Activated T-cell treated with anti-CD3 and anti-CD28 coated beads for 48 hours (primary cell): ENCODE results near the gene STARD13.

ENCODE experiments used
- DNase-seq: peaks from one replicate; pipeline ENCODE4 v3.0.0-alpha.2; 2020; ENCODE audit warnings: low read depth

The STARD13 gene

DNA sequence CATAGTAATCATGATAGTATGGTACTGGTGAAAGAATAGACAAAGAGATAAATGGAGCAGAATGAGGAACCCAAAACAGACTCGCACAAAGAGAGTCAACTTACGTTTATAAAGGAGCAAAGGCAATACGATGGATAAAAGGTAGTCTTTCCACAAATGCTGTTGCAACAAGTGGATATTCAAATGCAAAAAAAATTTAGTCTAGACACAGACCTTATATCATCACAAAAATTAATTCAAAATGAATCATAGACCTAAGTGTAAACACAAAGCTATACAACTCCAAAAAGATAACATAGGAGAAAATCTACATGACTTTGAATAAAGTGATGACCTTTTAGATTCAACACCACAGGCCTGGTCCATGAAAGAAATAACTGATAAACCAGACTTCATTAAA is 137.7 kb downstream of the STARD13 start:
- DNase-seq: no peak

DNA sequence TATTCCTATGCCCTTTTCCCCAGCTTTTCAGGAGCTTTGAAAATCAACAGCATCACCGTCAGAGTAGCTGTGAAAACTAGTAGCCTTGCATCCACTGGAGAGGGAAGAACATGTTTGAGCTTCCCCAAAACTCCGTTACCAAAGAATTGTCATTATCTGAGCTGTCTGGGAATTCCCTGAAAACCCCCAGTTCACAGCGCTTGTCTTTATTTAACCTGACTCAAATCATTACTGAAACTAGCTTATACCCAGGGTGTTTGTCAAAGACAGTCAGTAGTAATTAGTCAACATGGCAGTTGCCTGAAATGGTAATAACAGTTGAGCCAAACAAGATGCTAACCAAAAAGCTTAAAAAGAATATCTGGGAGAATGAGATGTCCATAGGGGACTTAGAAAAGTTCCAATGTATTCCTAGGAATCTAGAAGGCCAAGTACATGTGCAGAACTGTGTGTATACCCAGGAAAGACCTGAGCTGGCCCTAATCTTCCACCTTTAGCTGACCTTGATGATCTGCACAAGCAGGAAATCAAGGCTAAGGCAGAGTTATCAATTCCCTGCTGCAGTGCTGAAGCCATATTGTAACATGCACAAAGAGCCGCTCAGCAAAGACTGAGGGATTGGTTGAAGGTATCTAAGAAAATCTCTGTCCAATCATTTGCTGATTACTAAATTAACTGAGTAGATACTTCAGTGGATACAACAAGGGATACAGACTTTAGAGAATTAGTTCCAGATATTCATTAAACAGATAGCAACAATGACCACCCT is 138.5 kb downstream of the STARD13 start:
- no peak for DNase-seq

DNA sequence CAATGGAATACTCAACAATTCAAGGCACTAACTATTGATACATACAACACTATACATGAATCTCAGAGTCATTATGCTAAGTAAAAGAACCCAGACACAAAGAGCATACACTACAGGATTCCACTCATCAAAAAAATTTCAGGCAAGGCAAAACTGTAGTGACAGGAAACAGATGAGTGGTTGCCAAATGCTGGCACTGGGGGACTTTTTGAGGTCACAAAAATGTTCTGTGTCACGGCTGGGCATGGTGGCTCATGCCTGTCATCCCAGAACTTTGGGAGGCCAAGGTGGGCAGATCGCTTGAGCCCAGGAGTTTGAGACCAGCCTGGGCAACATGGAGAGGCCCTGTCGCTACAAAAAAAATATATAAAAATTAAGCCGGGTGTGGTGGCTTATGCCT is 139.9 kb downstream of the STARD13 start:
- DNase-seq: no peak

DNA sequence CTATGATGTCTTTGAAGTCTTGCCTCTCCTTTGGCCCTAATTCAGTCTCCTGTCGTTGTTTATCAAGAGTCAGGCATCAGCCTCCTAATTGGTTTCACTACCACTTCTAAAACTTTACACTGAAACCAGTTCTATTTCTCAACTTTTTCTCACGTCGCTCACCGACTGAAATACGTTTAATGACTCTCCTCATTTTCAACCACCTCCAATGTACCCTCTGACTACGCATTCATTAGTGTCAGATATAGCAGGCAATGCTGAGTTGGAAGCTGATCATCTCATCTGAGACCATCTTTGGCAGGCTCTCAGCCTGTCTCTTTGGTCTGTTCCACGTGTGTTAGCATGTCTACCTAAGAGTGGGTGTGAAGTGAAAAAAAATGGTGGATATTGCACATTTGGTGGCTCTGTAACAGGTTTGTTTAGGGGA is 141.2 kb downstream of the STARD13 start:
- DNase-seq: no peak

DNA sequence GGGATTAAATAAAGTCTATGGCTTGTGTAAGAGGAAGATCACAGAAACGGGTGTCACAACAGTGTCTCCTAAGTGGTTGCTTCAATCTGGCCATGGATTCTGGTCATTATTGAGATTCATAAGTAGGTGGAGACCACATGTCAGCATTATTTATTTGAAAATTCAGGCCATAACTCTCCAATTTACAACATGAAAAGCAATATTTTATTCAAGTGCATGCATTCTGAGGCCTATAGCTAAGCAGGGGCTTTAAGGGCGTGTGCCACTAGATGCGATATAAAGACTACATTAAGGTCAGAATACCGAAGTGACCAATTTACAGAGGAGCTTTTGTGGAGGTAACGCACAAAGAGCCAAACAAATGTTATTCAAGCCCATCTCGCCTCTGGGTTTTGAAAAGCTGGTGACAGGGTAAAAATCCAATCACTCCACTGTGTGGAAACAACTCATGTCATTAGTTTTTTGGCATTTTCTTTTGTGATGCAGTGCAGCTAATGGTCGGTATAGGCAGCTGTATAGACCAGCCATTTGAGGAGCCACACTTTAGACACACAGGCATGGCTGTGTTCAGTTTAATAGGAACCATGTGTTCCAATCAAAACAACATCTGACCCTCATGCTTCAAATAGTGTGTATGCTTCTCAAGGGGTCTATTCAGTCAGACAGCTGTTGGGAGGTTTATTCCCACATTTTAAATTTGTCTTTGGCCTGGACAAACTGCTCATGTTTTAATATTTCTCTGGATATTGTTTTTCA is 145.6 kb downstream of the STARD13 start:
- DNase-seq: no peak

DNA sequence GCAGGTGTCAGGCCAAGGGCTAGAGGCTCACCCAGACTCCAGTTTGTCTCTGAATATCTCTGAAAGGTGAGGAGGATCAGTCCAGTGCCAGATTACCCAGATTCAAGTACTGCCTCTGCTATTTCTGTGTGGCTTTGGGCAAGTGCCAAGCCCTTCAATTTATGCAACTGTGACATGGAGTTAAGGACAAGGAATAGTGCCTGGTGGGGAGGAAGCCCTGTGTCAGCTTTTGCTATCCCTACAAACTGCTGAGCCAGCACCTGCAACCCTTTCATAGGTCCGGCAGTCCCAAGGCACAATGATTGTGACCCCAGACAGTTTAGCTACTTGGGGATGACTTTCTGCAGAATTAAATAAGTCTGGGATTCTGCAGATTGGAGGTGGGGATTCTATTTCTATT is 146.4 kb downstream of the STARD13 start:
- DNase-seq: no peak

DNA sequence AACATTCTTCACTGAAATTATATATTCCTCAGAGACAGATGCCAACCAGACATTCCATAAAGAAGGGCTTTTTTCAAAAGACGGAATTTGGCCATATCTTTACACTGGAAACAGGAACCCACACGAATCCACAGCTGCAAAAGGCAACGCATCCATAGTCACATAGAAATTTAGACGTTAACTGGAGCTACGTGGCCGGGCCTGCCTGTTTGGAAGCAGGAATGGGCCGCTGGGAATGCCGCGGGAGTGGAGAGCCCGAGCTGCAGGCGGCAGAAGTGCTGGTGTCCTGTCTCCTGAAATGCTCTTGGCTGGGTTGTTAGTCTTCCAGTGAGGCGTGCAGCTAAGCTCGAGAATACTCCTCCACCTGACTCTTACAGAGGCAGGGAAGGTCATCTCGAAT is 147.1 kb downstream of the STARD13 start:
- no peak for DNase-seq

DNA sequence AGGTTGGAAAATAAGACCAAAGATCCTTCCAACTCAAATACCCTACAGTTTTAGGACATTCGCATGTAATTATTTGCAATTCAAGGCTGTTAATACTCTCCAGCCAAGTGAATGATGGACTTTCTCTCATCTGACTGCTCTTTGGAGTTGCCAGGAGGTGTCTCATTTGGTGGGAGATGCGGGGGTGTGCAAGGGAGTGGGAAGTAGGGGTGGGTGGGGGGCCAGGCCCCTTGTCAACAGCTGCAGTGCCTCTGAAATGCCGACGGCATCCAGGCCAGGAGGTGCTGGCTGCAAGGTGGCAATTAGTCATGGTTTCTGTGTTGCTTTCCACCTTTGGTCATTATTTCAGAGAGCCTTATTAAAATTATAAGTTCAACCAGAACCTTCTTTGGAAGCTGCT is 147.8 kb downstream of the STARD13 start:
- no peak for DNase-seq

DNA sequence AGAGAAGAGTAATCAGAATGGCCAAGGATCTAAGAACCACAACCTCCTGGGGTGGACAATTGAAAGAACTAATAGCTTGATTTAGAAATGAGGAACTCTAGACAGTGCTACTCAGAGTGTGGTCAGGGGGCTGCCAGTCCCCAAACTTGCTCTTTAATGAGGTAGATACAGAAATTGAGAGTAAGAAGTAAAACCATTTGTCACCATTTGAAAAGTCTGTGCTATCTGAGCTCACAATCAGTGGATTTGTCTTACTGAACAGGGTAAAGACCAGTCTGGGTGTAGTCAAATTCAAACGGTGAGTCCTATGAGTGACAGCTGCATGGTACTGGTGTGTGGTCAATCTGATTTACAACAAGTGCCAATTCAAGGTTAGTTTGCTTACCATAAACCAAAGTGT is 150.5 kb downstream of the STARD13 start:
- no peak for DNase-seq

DNA sequence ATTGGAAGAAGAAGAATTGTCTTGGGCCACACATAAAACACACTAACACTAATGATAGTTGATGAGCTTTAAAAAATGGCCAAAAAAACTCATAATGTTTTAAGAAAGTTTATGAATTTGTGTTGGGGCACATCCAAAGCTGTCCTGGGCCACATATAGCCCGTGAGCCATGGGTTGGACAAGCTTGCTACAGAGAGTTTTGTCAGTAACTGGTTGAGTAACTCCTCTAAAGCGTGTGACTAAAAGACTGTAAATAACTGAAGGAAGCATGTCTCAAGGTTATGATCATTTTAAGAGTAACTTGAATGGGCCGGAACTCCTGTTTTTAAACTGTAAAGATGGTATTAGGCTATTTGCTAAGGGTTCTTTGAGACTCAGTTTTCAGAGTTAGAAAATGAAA is 151.3 kb downstream of the STARD13 start:
- no peak for DNase-seq

DNA sequence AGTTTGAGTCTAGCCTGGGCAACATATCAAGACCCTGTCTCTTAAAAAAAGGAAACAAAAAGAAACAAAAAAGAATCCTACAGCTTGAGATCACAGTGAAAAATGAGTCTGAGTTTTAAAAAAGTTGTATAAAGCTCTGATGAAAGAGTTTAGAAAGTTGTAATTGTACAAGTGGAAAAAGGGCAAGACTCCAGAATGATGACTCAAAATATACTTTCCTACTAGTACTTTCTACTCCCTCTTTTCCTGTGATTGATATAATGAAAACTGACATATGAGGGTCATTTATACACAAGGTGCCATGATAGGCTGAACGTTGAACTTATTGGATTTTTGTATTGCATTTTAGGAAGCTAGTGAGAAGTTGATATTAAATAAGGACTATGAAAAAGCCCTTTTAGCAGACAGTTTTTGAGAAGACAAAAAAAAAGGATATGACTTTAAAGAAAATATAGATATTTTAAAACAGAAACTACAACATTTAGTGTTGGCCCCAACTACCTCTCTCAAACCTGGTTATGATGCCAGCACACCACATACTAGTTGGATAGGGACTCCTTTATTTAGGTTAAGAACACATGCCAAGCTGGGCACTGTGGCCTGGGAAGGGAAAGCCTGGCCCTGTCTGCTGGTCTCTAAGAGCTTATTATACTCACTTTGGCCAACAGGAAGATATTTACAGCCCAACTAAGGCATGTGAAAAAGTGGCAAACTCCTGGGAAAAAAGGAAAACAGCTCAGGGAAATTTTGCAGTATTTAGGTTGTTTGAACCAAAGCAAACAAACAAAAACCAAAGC is 152.7 kb downstream of the STARD13 start:
- no peak for DNase-seq

DNA sequence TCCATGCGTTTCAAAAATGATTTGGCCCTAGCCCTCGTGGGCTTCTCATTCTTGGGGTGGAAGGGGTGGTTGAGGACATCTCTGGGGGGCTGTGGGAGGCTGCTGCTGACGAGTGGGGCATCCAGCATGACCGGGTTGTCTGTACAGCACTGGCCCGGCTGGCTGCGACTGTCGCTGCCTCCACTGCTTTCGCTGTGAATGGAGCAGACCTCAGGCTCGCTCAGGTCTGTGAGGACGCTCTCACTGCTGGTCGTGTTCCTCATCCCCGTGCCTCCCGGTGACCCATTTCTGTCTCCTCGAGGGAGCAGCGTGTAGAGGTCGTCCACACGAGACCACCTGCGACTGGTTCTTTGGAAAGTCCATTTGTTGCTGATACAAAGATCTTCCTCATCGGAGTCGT is 155.7 kb downstream of the STARD13 start:
- no peak for DNase-seq

DNA sequence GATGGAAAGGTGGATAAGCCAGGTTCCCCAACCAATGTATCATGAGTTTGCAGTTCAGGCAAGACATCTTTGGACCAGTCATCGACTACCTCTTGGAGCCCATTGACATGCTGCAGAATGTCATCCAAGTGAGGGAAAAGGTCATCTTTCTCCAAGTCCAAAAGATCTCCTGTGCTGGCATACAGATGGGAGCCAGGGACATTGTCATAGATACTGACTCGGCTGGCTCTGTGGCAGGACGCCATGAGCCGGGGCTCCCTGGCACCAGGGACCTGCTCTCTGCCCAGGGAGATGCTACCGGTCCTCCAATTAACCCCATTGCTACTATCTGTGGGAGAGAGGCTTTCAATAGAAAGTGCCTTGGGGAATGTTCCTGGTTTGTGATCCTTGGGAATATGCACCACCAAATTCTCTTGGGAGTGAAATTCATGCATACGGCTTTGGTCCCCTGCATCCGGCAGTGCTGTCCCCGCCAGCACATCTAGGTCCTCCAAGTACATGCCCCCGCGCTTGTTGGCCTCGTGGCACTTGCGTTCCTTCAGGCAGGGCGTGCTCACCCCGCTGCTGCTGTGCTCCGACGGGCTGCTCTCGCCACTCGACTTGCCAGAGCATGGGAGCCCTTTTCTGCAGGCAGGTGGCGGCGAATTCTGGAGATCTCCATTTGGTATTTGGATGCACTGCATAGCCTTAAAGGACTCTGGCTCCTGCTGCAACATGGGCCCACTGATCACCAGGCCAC is 156.3 kb downstream of the STARD13 start:
- DNase-seq: no peak

DNA sequence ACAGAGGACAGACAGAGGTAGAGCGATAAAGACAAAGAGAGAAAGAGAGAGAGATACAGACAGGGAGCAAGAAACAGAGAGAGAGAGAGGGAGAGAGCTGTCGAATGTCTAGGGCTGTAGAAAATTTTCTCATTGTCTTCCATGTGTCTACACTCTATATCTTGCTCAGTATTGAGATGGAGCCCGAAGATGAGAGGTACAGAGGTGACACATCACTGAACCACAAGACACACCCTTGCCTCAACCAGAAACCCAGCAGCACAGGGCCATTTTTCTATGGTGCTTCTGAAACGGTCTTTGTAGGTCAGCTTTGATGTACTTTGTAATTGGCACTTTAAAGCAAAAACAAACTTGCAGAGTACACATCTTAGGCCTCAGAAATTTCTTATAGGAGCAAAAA is 157.4 kb downstream of the STARD13 start:
- no peak for DNase-seq

DNA sequence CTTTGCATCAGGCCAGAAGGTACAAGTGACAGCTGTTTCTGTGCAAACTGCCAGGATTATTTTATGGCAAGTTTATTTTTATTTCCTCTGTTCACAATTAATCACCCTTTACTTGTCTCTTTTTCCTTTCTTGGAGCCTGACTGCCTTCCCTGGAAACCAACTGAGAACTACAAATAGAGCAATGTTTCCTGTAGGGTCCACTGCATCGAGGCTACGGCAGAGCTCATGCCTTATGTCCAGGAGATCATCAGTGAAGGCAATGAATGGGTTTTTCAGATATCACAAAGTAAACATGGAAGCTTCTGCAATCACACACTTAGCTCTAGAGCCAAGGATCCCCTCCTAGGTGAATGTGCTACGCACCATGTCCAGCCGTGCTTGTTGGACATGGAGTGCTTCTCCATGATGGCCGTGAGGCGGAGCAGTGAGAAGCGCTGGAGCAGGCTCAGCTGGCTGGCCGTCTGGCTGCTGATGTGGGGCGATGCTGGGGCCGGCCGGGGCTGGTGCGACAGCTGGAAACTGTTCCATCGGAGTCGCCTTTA is 158.5 kb downstream of the STARD13 start:
- DNase-seq: no peak

DNA sequence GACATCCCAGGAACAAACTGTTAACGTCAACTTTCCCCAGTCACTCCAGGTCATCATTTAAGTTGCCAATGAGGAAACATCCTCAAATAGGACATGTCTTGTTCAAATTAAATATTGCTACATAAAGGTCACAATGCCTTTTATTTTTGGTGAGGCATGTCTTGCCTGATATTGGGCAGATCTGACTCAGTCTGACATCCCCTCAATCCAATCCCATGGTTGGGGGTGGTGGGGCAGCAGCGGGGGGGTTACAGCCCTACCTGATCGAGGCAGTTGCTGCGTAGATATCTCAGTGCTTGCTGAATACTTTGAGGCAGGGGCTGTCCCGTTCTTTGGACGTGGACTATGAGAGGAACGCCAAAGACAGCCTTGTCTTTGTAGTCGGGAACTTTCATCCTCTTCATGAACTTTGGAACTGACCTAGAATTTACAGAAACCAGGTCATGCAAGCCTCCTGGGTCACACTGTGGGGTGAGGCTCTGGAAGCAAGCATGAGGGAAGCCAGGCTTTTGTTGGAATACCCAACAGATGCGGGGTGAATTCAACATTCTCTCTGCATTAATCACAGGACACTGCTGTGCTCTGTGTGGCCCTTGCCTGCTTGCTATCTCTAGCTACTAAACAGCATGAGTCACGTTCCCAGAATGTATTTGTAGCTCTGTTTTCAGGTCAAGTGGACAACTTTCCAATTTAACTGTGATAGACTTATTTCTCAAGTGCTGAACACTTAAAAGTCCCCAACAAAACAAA is 159.6 kb downstream of the STARD13 start:
- no peak for DNase-seq

DNA sequence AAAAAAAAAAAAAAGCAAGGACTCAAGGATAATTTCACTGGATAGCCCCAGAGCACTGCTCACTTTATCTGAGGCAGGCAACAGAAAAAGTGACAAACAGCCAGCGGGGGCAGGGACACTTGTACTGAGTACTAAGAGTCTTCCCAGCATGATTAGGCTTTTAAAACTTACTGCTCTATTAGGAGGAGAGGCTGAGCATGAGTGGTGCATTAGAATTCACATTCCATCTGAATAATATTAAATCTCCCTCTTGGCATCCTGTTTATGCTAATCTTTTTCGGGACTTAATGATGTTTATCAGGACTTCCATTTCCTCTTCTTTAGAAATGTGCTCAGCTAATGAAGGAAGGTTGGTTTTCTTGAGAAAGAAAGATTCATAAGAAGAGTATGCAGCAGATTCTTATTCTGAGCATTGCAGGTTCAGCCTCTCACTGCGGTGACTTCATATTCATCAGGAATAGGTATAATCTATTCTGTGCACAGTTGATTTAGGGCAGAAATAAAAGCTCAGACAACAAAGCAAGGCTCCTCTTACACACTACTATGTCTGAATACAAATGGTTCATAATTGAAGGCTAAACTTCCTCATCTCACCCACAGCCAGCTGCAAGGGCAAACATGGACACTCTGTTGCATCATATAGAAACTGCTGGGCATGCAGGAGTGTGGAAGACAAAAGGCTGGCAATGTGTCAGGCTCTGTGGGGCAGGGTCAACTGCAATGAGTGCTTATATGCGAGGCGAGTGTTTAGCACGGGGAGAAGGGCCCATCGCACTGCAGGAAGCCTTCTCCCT is 162.3 kb downstream of the STARD13 start:
- no peak for DNase-seq

DNA sequence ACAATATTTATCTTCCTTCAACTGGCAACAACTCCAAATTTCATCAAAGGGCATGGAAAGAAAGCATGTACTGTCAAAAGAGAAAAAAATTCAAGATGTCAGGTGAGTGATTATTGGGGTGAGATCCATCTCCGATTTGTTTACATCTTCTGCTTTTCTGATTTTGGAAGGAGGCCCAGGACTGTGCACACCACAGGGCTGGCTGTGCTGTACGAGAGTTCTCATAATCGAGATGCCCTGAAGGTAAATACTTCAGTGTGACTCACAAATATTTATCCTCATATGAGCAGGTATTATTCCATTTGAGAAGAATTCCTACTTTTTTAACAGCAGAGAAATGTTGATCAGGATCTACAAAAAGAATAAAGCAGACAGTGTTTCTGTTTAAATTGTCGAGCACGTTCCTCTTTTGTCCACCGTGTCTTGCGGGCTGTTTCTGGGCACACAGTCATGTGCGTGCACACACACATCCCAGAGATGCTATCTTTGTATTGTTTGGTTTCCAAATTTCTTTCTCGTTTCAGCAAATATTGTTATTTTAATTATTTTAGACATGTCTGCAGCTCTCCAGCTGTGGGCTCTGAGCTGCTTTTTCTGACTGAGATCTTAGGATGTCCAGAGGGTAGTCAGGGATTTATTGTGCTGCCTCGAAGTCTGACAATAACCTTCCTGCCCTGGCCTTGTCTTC is 165.6 kb downstream of the STARD13 start:
- DNase-seq: no peak

DNA sequence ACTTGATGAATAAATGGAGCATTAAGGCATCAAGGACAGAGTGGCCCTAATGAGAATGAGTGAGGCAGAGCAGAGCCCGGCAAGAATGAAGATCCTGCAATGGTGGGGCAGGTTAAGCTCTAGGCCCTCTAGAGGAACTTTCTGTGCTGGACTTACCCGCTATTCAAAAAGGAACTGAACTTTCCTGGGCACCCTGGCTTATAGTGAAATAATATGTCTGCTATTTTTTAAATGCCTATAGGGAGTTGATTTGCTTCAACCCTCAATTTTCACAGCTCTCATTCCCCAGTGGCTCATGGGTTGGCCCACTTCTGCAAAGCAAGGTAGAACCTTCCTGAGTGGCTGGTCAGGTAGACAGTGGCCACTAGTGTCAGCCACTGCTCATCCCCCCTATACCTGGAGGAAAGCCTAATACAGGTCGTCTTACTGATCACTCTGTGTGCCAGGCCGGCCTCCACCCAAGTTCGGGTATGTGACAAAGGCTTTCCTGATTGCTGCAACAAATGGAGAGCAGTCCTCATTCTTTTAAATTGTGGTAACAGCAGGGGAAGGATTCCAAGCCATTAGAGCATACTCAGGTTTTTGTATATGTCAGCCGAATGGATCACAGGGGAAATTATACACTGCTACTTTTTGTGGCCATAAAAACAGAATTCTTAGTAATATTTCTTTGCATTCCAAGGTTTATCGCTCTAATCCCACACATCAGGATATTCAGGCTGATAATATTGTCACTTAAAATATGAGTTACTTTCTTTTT is 166.4 kb downstream of the STARD13 start:
- DNase-seq: no peak
